ENCODE results near the gene FABP7. TPM values are rescaled to one million over a fixed set of nuclear protein-coding genes. Genes with fewer than 3 reads are reported as not detected.

Gene FABP7
- total and polyA plus RNA-seq, 7 experiments from 2014 or later, result not detected

- Histone ChIP-seq H3K4me1 (ENCODE audit: control insufficient read depth in 2 of 2, insufficient read depth in 2 of 2, low read length in 2 of 2) (no peaks in the 10 kb centered on the region), H3K36me3 (ENCODE audit: control insufficient read depth in 2 of 3, insufficient read depth in 3 of 3, low read length in 3 of 3) (no peaks in the 10 kb centered on the region), H3K4me3 (ENCODE audit: low read length) (no peak overlapping the region), H3K27ac (ENCODE audit: low read depth, low read length) (no peak overlapping the region), H3K9me3 (ENCODE audit: control insufficient read depth in 2 of 3, low read length in 3 of 3) (no peaks in the 10 kb centered on the region), H3K27me3 (ENCODE audit: control insufficient read depth in 2 of 2, insufficient read depth in 2 of 2, low read length in 2 of 2) (no peaks in the 10 kb centered on the region)
- ChIA-PET POLR2A (no interaction called here), CTCF (no interaction called here)
- intact Hi-C loops (cut with micrococcal nuclease), result no loop called here
- Mint-ChIP-seq H3K27ac (no peak overlapping the region), H3K27me3 (peaks cover 0 to 7% (median 0%) of the 10 kb centered on the region in 5 donors), H3K36me3 (no peaks in the 10 kb centered on the region), H3K9me3 (no peaks in the 10 kb centered on the region), H3K4me3 (no peak overlapping the region), H3K4me1 (no peaks in the 10 kb centered on the region)
- DNase-seq, result no peak
- ATAC-seq, result no peak
Observed at GRCh38 chr6:122804962-122805485, 25.5 kb downstream of the FABP7 start.

GRCh38 chr6:122806291-122806690, 26.8 kb downstream of the FABP7 start:
- ChIA-PET POLR2A (no interaction called here), CTCF (no interaction called here)
- peaks cover 0 to 3% (median 0%) of the 10 kb centered on the region in 5 donors for H3K27me3 Mint-ChIP-seq
- DNase-seq, result no peak
- no peak overlapping the region for H3K27ac Mint-ChIP-seq
- Histone ChIP-seq H3K36me3 (ENCODE audit: control insufficient read depth in 2 of 3, insufficient read depth in 3 of 3, low read length in 3 of 3) (no peaks in the 10 kb centered on the region), H3K9me3 (ENCODE audit: control insufficient read depth in 2 of 3, low read length in 3 of 3) (no peaks in the 10 kb centered on the region), H3K4me1 (ENCODE audit: control insufficient read depth in 2 of 2, insufficient read depth in 2 of 2, low read length in 2 of 2) (no peaks in the 10 kb centered on the region), H3K4me3 (ENCODE audit: low read length) (no peak overlapping the region), H3K27ac (ENCODE audit: low read depth, low read length) (no peak overlapping the region), H3K27me3 (ENCODE audit: control insufficient read depth in 2 of 2, insufficient read depth in 2 of 2, low read length in 2 of 2) (no peaks in the 10 kb centered on the region)
- no peaks in the 10 kb centered on the region for H3K36me3 Mint-ChIP-seq
- H3K4me3 Mint-ChIP-seq, result no peak overlapping the region
- no peaks in the 10 kb centered on the region for H3K4me1 Mint-ChIP-seq
- ATAC-seq, result no peak
- intact Hi-C loops (cut with micrococcal nuclease), result no loop called here
- no peaks in the 10 kb centered on the region for H3K9me3 Mint-ChIP-seq

- no peaks in the 10 kb centered on the region for H3K36me3 Mint-ChIP-seq
- DNase-seq (no peak), ATAC-seq (no peak)
- ChIA-PET CTCF (no interaction called here), POLR2A (no interaction called here)
- Histone ChIP-seq H3K27me3 (ENCODE audit: control insufficient read depth in 2 of 2, insufficient read depth in 2 of 2, low read length in 2 of 2) (no peaks in the 10 kb centered on the region), H3K4me1 (ENCODE audit: control insufficient read depth in 2 of 2, insufficient read depth in 2 of 2, low read length in 2 of 2) (no peaks in the 10 kb centered on the region), H3K9me3 (ENCODE audit: control insufficient read depth in 2 of 3, low read length in 3 of 3) (no peaks in the 10 kb centered on the region), H3K36me3 (ENCODE audit: control insufficient read depth in 2 of 3, insufficient read depth in 3 of 3, low read length in 3 of 3) (no peaks in the 10 kb centered on the region), H3K27ac (ENCODE audit: low read depth, low read length) (no peak overlapping the region), H3K4me3 (ENCODE audit: low read length) (no peak overlapping the region)
- no peaks in the 10 kb centered on the region for H3K9me3 Mint-ChIP-seq
- no peak overlapping the region for H3K4me3 Mint-ChIP-seq
- intact Hi-C loops (cut with micrococcal nuclease), result no loop called here
- H3K27ac Mint-ChIP-seq, result no peak overlapping the region
- H3K4me1 Mint-ChIP-seq, result no peaks in the 10 kb centered on the region
- no peaks in the 10 kb centered on the region for H3K27me3 Mint-ChIP-seq
Observed at GRCh38 chr6:122808121-122808885, 28.8 kb downstream of the FABP7 start.

- POLR2A ChIA-PET, result no interaction called here
- DNase-seq (no peak), ATAC-seq (no peak)
- Mint-ChIP-seq H3K27ac (no peak overlapping the region), H3K4me1 (no peaks in the 10 kb centered on the region), H3K36me3 (no peaks in the 10 kb centered on the region), H3K4me3 (no peak overlapping the region), H3K27me3 (no peaks in the 10 kb centered on the region), H3K9me3 (no peaks in the 10 kb centered on the region)
- H3K9me3 ChIP-seq (ENCODE audit: control insufficient read depth in 2 of 3, low read length in 3 of 3), result no peaks in the 10 kb centered on the region
- no peaks in the 10 kb centered on the region for H3K36me3 ChIP-seq (ENCODE audit: control insufficient read depth in 2 of 3, insufficient read depth in 3 of 3, low read length in 3 of 3)
- H3K27ac ChIP-seq (ENCODE audit: low read depth, low read length), result no peak overlapping the region
- CTCF ChIA-PET, result interaction anchor here (0.8 kb wide), 1 partner anchor 16 kb away, joined by 7 read pairs; no protein-coding TSS in a partner anchor
- H3K4me1 ChIP-seq (ENCODE audit: control insufficient read depth in 2 of 2, insufficient read depth in 2 of 2, low read length in 2 of 2), result no peaks in the 10 kb centered on the region
- no peak overlapping the region for H3K4me3 ChIP-seq (ENCODE audit: low read length)
- intact Hi-C loops (cut with micrococcal nuclease), result no loop called here
- H3K27me3 ChIP-seq (ENCODE audit: control insufficient read depth in 2 of 2, insufficient read depth in 2 of 2, low read length in 2 of 2), result no peaks in the 10 kb centered on the region
Observed at GRCh38 chr6:122809001-122809400, 29.5 kb downstream of the FABP7 start.

GRCh38 chr6:122809691-122810090, 30.2 kb downstream of the FABP7 start:
- ATAC-seq (no peak), DNase-seq (no peak)
- Mint-ChIP-seq H3K27me3 (no peaks in the 10 kb centered on the region), H3K4me1 (no peaks in the 10 kb centered on the region), H3K4me3 (no peak overlapping the region), H3K27ac (no peak overlapping the region), H3K9me3 (no peaks in the 10 kb centered on the region), H3K36me3 (no peaks in the 10 kb centered on the region)
- no peaks in the 10 kb centered on the region for H3K27me3 ChIP-seq (ENCODE audit: control insufficient read depth in 2 of 2, insufficient read depth in 2 of 2, low read length in 2 of 2)
- no peaks in the 10 kb centered on the region for H3K4me1 ChIP-seq (ENCODE audit: control insufficient read depth in 2 of 2, insufficient read depth in 2 of 2, low read length in 2 of 2)
- no peaks in the 10 kb centered on the region for H3K36me3 ChIP-seq (ENCODE audit: control insufficient read depth in 2 of 3, insufficient read depth in 3 of 3, low read length in 3 of 3)
- H3K4me3 ChIP-seq (ENCODE audit: low read length), result no peak overlapping the region
- H3K9me3 ChIP-seq (ENCODE audit: control insufficient read depth in 2 of 3, low read length in 3 of 3), result no peaks in the 10 kb centered on the region
- ChIA-PET POLR2A (no interaction called here), CTCF (no interaction called here)
- intact Hi-C loops (cut with micrococcal nuclease), result no loop called here
- no peak overlapping the region for H3K27ac ChIP-seq (ENCODE audit: low read depth, low read length)

GRCh38 chr6:122810189-122810588, 30.7 kb downstream of the FABP7 start:
- H3K27me3 Mint-ChIP-seq, result no peaks in the 10 kb centered on the region
- DNase-seq (no peak), ATAC-seq (no peak)
- Histone ChIP-seq H3K36me3 (ENCODE audit: control insufficient read depth in 2 of 3, insufficient read depth in 3 of 3, low read length in 3 of 3) (no peaks in the 10 kb centered on the region), H3K4me3 (ENCODE audit: low read length) (no peak overlapping the region), H3K27me3 (ENCODE audit: control insufficient read depth in 2 of 2, insufficient read depth in 2 of 2, low read length in 2 of 2) (no peaks in the 10 kb centered on the region), H3K27ac (ENCODE audit: low read depth, low read length) (no peak overlapping the region), H3K9me3 (ENCODE audit: control insufficient read depth in 2 of 3, low read length in 3 of 3) (no peaks in the 10 kb centered on the region), H3K4me1 (ENCODE audit: control insufficient read depth in 2 of 2, insufficient read depth in 2 of 2, low read length in 2 of 2) (no peaks in the 10 kb centered on the region)
- H3K4me1 Mint-ChIP-seq, result no peaks in the 10 kb centered on the region
- H3K4me3 Mint-ChIP-seq, result no peak overlapping the region
- ChIA-PET CTCF (no interaction called here), POLR2A (no interaction called here)
- no peak overlapping the region for H3K27ac Mint-ChIP-seq
- H3K36me3 Mint-ChIP-seq, result no peaks in the 10 kb centered on the region
- no peaks in the 10 kb centered on the region for H3K9me3 Mint-ChIP-seq
- intact Hi-C loops (cut with micrococcal nuclease), result no loop called here

- H3K36me3 ChIP-seq (ENCODE audit: control insufficient read depth in 2 of 3, insufficient read depth in 3 of 3, low read length in 3 of 3), result no peaks in the 10 kb centered on the region
- no peaks in the 10 kb centered on the region for H3K27me3 ChIP-seq (ENCODE audit: control insufficient read depth in 2 of 2, insufficient read depth in 2 of 2, low read length in 2 of 2)
- intact Hi-C loops (cut with micrococcal nuclease), result no loop called here
- no peaks in the 10 kb centered on the region for H3K9me3 Mint-ChIP-seq
- no peak overlapping the region for H3K27ac Mint-ChIP-seq
- peaks cover 0 to 2% (median 0%) of the 10 kb centered on the region in 7 donors for H3K4me1 Mint-ChIP-seq
- H3K4me3 ChIP-seq (ENCODE audit: low read length), result no peak overlapping the region
- ATAC-seq (no peak), DNase-seq (no peak)
- ChIA-PET CTCF (no interaction called here), POLR2A (no interaction called here)
- no peak overlapping the region for H3K27ac ChIP-seq (ENCODE audit: low read depth, low read length)
- peaks cover 0 to 19% (median 6%) of the 10 kb centered on the region in 5 donors for H3K27me3 Mint-ChIP-seq
- H3K4me3 Mint-ChIP-seq, result no peak overlapping the region
- H3K9me3 ChIP-seq (ENCODE audit: control insufficient read depth in 2 of 3, low read length in 3 of 3), result no peaks in the 10 kb centered on the region
- H3K36me3 Mint-ChIP-seq, result no peaks in the 10 kb centered on the region
- H3K4me1 ChIP-seq (ENCODE audit: control insufficient read depth in 2 of 2, insufficient read depth in 2 of 2, low read length in 2 of 2), result no peaks in the 10 kb centered on the region
Observed at GRCh38 chr6:122817358-122817757, 37.8 kb downstream of the FABP7 start.
